ENCODE measurements around the gene HM13. TPM values are rescaled to one million over a fixed set of nuclear protein-coding genes. Genes with fewer than 3 reads are reported as not detected.

The HM13 gene
- total and polyA plus RNA-seq, 2 of the 13 experiments (the other 11 are each of a cell fraction or from before 2014, with no cell fraction given): 118 to 243 TPM

DNA sequence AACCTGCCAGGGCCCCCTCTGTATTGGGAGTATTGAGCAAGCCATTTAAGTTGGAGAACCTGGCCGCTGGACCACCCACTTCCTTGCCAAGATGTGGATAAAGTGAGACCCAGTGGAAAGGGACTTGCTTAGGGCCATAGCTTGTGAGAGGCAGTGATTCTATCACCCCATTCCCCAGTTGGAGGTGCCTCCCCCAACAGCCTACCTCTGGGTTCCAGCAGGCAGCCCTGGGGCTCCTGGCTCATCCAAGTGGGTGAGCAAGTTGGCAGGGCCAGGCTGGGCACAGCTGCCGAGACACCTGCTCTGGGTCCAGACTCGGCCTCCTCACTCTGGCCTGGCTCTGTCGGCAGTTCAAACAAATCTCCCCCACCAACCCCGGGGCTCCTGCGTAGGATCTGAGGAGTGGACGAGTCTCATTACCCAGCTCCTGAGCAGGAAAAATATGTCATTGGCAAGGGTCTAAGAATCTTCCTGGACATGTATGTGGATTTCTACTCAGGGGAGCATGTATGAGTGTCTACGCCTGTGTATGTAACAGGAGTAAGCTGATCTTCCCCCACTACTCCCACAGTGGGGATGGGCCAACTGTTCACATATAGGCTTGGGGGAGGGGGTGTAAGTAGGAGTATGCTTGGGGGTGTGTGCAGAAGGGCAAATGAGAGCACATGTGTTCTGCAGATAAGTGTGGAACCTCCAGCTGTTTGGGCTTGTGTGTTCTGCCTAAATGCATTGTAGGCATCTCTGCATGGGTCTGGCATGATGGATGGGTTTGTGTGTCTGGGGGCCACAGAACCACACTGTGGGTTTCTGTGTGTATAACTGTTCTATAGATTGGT lies 92.8 kb downstream of the HM13 start (continued):
- 0 out of 2 replicates have a peak, but pooled peaks have one; percentile 20 for TF ChIP-seq ZZZ3 (CRISPR knock-in tag; IDR thresholded peaks at IDR 0.05; ENCODE audit: borderline replicate concordance)
- peak; percentile 80; the same call in 1 of the 2 replicates for TF ChIP-seq STAT5B (CRISPR knock-in tag; IDR thresholded peaks at IDR 0.05)
- TF ChIP-seq, protein P1, sequence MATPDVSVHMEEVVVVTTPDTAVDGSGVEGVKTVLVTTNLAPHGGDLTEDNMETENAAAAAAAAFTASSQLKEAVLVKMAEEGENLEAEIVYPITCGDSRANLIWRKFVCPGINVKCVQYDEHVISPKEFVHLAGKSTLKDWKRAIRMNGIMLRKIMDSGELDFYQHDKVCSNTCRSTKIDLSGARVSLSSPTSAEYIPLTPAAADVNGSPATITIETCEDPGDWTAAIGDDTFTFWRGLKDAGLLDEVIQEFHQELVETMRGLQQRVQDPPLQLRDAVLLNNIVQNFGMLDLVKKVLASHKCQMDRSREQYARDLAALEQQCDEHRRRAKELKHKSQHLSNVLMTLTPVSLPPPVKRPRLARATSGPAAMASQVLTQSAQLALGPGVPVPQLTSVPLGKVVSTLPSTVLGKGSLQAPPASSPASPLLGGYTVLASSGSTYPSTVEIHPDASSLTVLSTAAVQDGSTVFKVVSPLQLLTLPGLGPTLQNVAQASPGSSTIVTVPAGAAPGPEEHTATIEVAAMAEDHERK (CRISPR knock-in tag; IDR thresholded peaks at IDR 0.05; ENCODE audit: low read depth): no peak
- peak; percentile 55 for TF ChIP-seq GABPB1 (CRISPR knock-in tag; IDR thresholded peaks at IDR 0.05)
- TF ChIP-seq ZNF644 (CRISPR knock-in tag; IDR thresholded peaks at IDR 0.05; ENCODE audit: low read depth): no peak; the same call in 1 of the 2 replicates
- peak; percentile 92 for TF ChIP-seq GATA4 (IDR thresholded peaks at IDR 0.05; ENCODE audit: borderline replicate concordance, low read depth)
- TF ChIP-seq, protein P2, sequence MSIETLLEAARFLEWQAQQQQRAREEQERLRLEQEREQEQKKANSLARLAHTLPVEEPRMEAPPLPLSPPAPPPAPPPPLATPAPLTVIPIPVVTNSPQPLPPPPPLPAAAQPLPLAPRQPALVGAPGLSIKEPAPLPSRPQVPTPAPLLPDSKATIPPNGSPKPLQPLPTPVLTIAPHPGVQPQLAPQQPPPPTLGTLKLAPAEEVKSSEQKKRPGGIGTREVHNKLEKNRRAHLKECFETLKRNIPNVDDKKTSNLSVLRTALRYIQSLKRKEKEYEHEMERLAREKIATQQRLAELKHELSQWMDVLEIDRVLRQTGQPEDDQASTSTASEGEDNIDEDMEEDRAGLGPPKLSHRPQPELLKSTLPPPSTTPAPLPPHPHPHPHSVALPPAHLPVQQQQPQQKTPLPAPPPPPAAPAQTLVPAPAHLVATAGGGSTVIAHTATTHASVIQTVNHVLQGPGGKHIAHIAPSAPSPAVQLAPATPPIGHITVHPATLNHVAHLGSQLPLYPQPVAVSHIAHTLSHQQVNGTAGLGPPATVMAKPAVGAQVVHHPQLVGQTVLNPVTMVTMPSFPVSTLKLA (IDR thresholded peaks at IDR 0.05): peak; percentile 73
- TF ChIP-seq RFX3 (CRISPR knock-in tag; IDR thresholded peaks at IDR 0.05): 0 out of 2 replicates have a peak, but pooled peaks have one; percentile 24
- TF ChIP-seq, protein P3, sequence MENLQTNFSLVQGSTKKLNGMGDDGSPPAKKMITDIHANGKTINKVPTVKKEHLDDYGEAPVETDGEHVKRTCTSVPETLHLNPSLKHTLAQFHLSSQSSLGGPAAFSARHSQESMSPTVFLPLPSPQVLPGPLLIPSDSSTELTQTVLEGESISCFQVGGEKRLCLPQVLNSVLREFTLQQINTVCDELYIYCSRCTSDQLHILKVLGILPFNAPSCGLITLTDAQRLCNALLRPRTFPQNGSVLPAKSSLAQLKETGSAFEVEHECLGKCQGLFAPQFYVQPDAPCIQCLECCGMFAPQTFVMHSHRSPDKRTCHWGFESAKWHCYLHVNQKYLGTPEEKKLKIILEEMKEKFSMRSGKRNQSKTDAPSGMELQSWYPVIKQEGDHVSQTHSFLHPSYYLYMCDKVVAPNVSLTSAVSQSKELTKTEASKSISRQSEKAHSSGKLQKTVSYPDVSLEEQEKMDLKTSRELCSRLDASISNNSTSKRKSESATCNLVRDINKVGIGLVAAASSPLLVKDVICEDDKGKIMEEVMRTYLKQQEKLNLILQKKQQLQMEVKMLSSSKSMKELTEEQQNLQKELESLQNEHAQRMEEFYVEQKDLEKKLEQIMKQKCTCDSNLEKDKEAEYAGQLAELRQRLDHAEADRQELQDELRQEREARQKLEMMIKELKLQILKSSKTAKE (CRISPR knock-in tag; IDR thresholded peaks at IDR 0.05; ENCODE audit: borderline replicate concordance): peak; percentile 87; the same call in 1 of the 2 replicates
- TF ChIP-seq, protein P4, sequence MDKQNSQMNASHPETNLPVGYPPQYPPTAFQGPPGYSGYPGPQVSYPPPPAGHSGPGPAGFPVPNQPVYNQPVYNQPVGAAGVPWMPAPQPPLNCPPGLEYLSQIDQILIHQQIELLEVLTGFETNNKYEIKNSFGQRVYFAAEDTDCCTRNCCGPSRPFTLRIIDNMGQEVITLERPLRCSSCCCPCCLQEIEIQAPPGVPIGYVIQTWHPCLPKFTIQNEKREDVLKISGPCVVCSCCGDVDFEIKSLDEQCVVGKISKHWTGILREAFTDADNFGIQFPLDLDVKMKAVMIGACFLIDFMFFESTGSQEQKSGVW (CRISPR knock-in tag; IDR thresholded peaks at IDR 0.05; ENCODE audit: borderline replicate concordance): no peak
- TF ChIP-seq, protein P5, sequence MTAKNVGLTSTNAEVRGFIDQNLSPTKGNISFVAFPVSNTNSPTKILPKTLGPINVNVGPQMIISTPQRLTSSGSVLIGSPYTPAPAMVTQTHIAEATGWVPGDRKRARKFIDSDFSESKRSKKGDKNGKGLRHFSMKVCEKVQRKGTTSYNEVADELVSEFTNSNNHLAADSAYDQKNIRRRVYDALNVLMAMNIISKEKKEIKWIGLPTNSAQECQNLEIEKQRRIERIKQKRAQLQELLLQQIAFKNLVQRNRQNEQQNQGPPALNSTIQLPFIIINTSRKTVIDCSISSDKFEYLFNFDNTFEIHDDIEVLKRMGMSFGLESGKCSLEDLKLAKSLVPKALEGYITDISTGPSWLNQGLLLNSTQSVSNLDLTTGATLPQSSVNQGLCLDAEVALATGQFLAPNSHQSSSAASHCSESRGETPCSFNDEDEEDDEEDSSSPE (CRISPR knock-in tag; IDR thresholded peaks at IDR 0.05): no peak; the same call in 1 of the 2 replicates
- TF ChIP-seq XBP1 (CRISPR knock-in tag; IDR thresholded peaks at IDR 0.05): no peak
- TF ChIP-seq KMT2B (CRISPR knock-in tag; IDR thresholded peaks at IDR 0.05): peak; percentile 35; the same call in 1 of the 2 replicates
- TF ChIP-seq DMAP1 (CRISPR knock-in tag; IDR thresholded peaks at IDR 0.05): peak; percentile 56; the same call in 1 of the 2 replicates
- TF ChIP-seq PPARG (CRISPR knock-in tag; conservative IDR thresholded peaks at IDR 0.05): peak; percentile 27
- peak; percentile 38; the same call in 1 of the 2 replicates for TF ChIP-seq ZBTB1 (CRISPR knock-in tag; IDR thresholded peaks at IDR 0.05; ENCODE audit: borderline replicate concordance)
- no peak; the same call in 1 of the 2 replicates for TF ChIP-seq ZNF543 (CRISPR knock-in tag; IDR thresholded peaks at IDR 0.05)
- no peak for TF ChIP-seq SETDB1 (CRISPR knock-in tag; IDR thresholded peaks at IDR 0.05; ENCODE audit: borderline replicate concordance)
- peak; percentile 60; the same call in 1 of the 2 replicates for TF ChIP-seq ZNF713 (CRISPR knock-in tag; IDR thresholded peaks at IDR 0.05)
- TF ChIP-seq HNF4G (IDR thresholded peaks at IDR 0.05; ENCODE audit: borderline replicate concordance, low read depth, low read length): peak; percentile 49; the same call in 1 of the 2 replicates
- peak; percentile 52; the same call in 1 of the 2 replicates for TF ChIP-seq HNF4G (CRISPR knock-in tag; IDR thresholded peaks at IDR 0.05; ENCODE audit: borderline replicate concordance, low read depth)

Measured in HepG2 (cell line).